K562 (cell line): Measurements from ENCODE around the gene IQCN. TPM values are rescaled to one million over a fixed set of nuclear protein-coding genes. Genes with fewer than 3 reads are reported as not detected.

Experiments
- ASH1L ChIP-seq: fragments of 450-650 bp; IDR thresholded peaks from 2 replicates; pipeline ENCODE4 v1.6.1; 2018; ENCODE audit warnings: borderline replicate concordance, mild to moderate bottlenecking, low read depth; ENCODE audit not compliant: partially characterized antibody
- BRCA1 ChIP-seq, 2 experiments: fragments of 450-650 bp in 1 of 2; sonication (generic) in 1 of 2; formaldehyde crosslinking in 1 of 2; IDR thresholded peaks; 2 replicates each; pipeline versions ENCODE4 v1.5.0 to v1.6.1; 2017 to 2020; ENCODE audit warnings: mild to moderate bottlenecking in 1 of 2, missing genetic modification reagents in 1 of 2
- BRD4 ChIP-seq: fragments of 200-600 bp; sonication (generic); IDR thresholded peaks from 2 replicates; pipeline ENCODE4 v1.6.1; 2017; ENCODE audit warnings: inconsistent platforms
- CBX8 ChIP-seq: fragments of 200-600 bp; sonication (generic); IDR thresholded peaks from 2 replicates; pipeline ENCODE4 v1.6.1; 2012; ENCODE audit warnings: borderline replicate concordance, mixed run types, low read depth, mild to moderate bottlenecking, moderate library complexity, mixed read lengths, low read length, control low read depth, inconsistent platforms; ENCODE audit not compliant: poor library complexity, severe bottlenecking; ENCODE audit errors: extremely low read depth
- CREB3L1 ChIP-seq: fragments of 450-650 bp; IDR thresholded peaks from 2 replicates; pipeline ENCODE4 v1.6.1; 2014; ENCODE audit warnings: low read depth, mild to moderate bottlenecking, moderate library complexity, borderline replicate concordance
- DDX20 ChIP-seq: fragments of 450-650 bp; IDR thresholded peaks from 2 replicates; pipeline ENCODE4 v1.6.1; 2016; ENCODE audit warnings: missing genetic modification characterization, low read depth, mild to moderate bottlenecking, missing compliant biosample characterization, moderate library complexity
- ID3 ChIP-seq, 2 experiments: fragments of 250-450 bp in 1 of 2; fragments of 450-650 bp in 1 of 2; sonication (Bioruptor Pico) in 1 of 2; IDR thresholded peaks; 2 replicates each; pipeline versions ENCODE4 v1.6.1 to v1.8.0; 2016 to 2021; ENCODE audit warnings: mild to moderate bottlenecking in 2 of 2, moderate library complexity in 2 of 2, missing compliant biosample characterization in 1 of 2, missing genetic modification characterization in 1 of 2
- IFI16 ChIP-seq: fragments of 250-450 bp; sonication (Bioruptor Pico); IDR thresholded peaks from 2 replicates; pipeline ENCODE4 v2.1.2; 2022; ENCODE audit warnings: mild to moderate bottlenecking, inconsistent platforms
- MCM3 ChIP-seq: fragments of 450-650 bp; IDR thresholded peaks from 2 replicates; pipeline ENCODE4 v1.6.1; 2016
- NCOA4 ChIP-seq: fragments of 450-650 bp; IDR thresholded peaks from 2 replicates; pipeline ENCODE4 v1.6.1; 2018; ENCODE audit warnings: mild to moderate bottlenecking; ENCODE audit not compliant: partially characterized antibody
- PBX2 ChIP-seq, 2 experiments: IDR thresholded peaks in 1 of 2; conservative IDR thresholded peaks in 1 of 2; 2 replicates each; pipeline ENCODE4 v1.6.1; 2016; ENCODE audit warnings: low read depth in 2 of 2, mild to moderate bottlenecking in 1 of 2, missing compliant biosample characterization in 1 of 2, missing genetic modification characterization in 1 of 2, moderate library complexity in 1 of 2
- SMARCC2 ChIP-seq: fragments of 450-650 bp; IDR thresholded peaks from 2 replicates; pipeline ENCODE4 v1.6.1; 2017; ENCODE audit warnings: antibody characterized with exemption, moderate library complexity, mild to moderate bottlenecking, low read depth
- STAG1 ChIP-seq: sonication (generic); formaldehyde crosslinking; IDR thresholded peaks from 2 replicates; pipeline ENCODE4 v1.5.0; 2020; ENCODE audit warnings: missing genetic modification reagents, borderline replicate concordance
- TGIF2 ChIP-seq: sonication (generic); formaldehyde crosslinking; IDR thresholded peaks from 2 replicates; pipeline ENCODE4 v1.8.1; 2022; ENCODE audit warnings: mild to moderate bottlenecking, missing genetic modification reagents, moderate library complexity
- THRAP3 ChIP-seq: fragments of 450-650 bp; IDR thresholded peaks from 2 replicates; pipeline ENCODE4 v1.6.1; 2016; ENCODE audit warnings: mild to moderate bottlenecking, inconsistent platforms, borderline replicate concordance
- ZKSCAN8 ChIP-seq: fragments of 200-800 bp; sonication (Bioruptor generic); IDR thresholded peaks from 2 replicates; pipeline ENCODE4 v1.6.1; 2016; ENCODE audit warnings: missing genetic modification characterization, missing compliant biosample characterization
- ZNF75A ChIP-seq: fragments of 450-650 bp; formaldehyde crosslinking; IDR thresholded peaks from 2 replicates; pipeline ENCODE4 v1.4.0; 2020; ENCODE audit warnings: mild to moderate bottlenecking
- ZNF77 ChIP-seq: fragments of 250-450 bp; sonication (Bioruptor Pico); IDR thresholded peaks from 2 replicates; pipeline ENCODE4 v1.5.0; 2020
- polyA plus RNA-seq, 8 experiments: library from polyadenylated mRNA; depleted of rRNA in 4 of 8; stranded (reverse) in 5 of 8; unstranded in 3 of 8; fragments of >200 nt; fragmentation: Nextera tagmentation in 2 of 8; fragmentation: Illumina TruSeq in 1 of 8; extraction: Ambion mirVana in 2 of 8; extraction: Trizol in 1 of 8; gene quantifications; 2 replicates each; pipeline versions ENCODE4 v1.2.1 to v1.2.3, GENCODE V29; 2011 to 2014; ENCODE audit warnings: inconsistent platforms in 1 of 8, missing spikeins in 1 of 8
- total RNA-seq, 7 experiments: library from RNA; depleted of rRNA in 6 of 7; stranded (reverse); fragments of >200 nt in 6 of 7; fragmentation: Illumina TruSeq in 2 of 7; extraction: Trizol in 2 of 7; gene quantifications; 2 replicates each; pipeline versions ENCODE4 v1.2.1 to v1.2.3, GENCODE V29; 2011 to 2021; ENCODE audit warnings: low replicate concordance in 1 of 7

Gene IQCN
- total and polyA plus RNA-seq, 9 of the 15 experiments (the other 6 are each of a cell fraction or from before 2014, with no cell fraction given): 0.01 to 0.07 (median 0.04) TPM; not detected in 3

GRCh38 chr19:18280247-18281081 lies 6.2 kb upstream of the IQCN start (continued):
- TF ChIP-seq ZNF75A (no peak), DDX20 (tag) (no peak), PBX2 (CRISPR knock-in tag; IDR thresholded peaks at IDR 0.05; ENCODE audit: low read depth) (no peak), PBX2 (tag; conservative IDR thresholded peaks at IDR 0.05; ENCODE audit: low read depth) (no peak), ZKSCAN8 (CRISPR knock-in tag) (no peak), ASH1L (no peak), CREB3L1 (no peak; the same call in 1 of the 2 replicates), BRCA1 (IDR thresholded peaks at IDR 0.05) (no peak), BRCA1 (CRISPR knock-in tag; IDR thresholded peaks at IDR 0.05) (no peak), MCM3 (no peak), ZNF77 (CRISPR knock-in tag) (no peak), IFI16 (no peak), NCOA4 (no peak), STAG1 (CRISPR knock-in tag) (no peak), TGIF2 (CRISPR knock-in tag) (no peak; the same call in 1 of the 2 replicates), BRD4 (no peak), ID3 (CRISPR knock-in tag; IDR thresholded peaks at IDR 0.05) (no peak), ID3 (tag; IDR thresholded peaks at IDR 0.05) (0 out of 2 replicates have a peak, but pooled peaks have one; percentile 20), SMARCC2 (no peak), THRAP3 (no peak; the same call in 1 of the 2 replicates), CBX8 (no peak)
